Stimulated activated CD4-positive, alpha-beta T cell treated with anti-CD3 and anti-CD28 coated beads, Interleukin-1b, Interleukin-23, amount 100 ng/mL, for 48 hours (primary cell): ENCODE results near the gene SNX11.

Experiments used
- DNase-seq: peaks from one replicate; pipeline ENCODE4 v3.0.0-alpha.2; 2020

The SNX11 gene

GRCh38 chr17:48100591-48101011, 7.0 kb upstream of the SNX11 start:
- DNase-seq = no peak

- DNase-seq = peak; percentile 95
Observed at GRCh38 chr17:48101012-48101720, 6.4 kb upstream of the SNX11 start, which contains the start of gene CBX1. Gene CBX1 (minus strand): TSS chr17:48101478. CDS start chr17:48077004, 24,474 bp downstream.

- DNase-seq = no peak
Observed at GRCh38 chr17:48102043-48102750, 5.4 kb upstream of the SNX11 start.

GRCh38 chr17:48102798-48103715, 4.5 kb upstream of the SNX11 start:
- DNase-seq = peak; percentile 40

GRCh38 chr17:48104440-48104839, 3.1 kb upstream of the SNX11 start:
- DNase-seq = no peak

- DNase-seq = no peak
Observed at GRCh38 chr17:48106802-48107136, 797 bp upstream of the SNX11 start.

- DNase-seq = no peak
Observed at GRCh38 chr17:48110761-48111160, 3.2 kb downstream of the SNX11 start.

- DNase-seq = no peak
Observed at GRCh38 chr17:48111937-48112241, 4.3 kb downstream of the SNX11 start.

- DNase-seq = peak; percentile 35
Observed at GRCh38 chr17:48113201-48113676, 5.7 kb downstream of the SNX11 start.

- DNase-seq = no peak
Observed at GRCh38 chr17:48121923-48122664, 14.5 kb downstream of the SNX11 start.

- no peak for DNase-seq
Observed at GRCh38 chr17:48122665-48123045, 15.1 kb downstream of the SNX11 start.

- DNase-seq = no peak
Observed at GRCh38 chr17:48123111-48123510, 15.5 kb downstream of the SNX11 start.

GRCh38 chr17:48123776-48124388, 16.3 kb downstream of the SNX11 start:
- no peak for DNase-seq

- DNase-seq = no peak
Observed at GRCh38 chr17:48125829-48126531, 18.4 kb downstream of the SNX11 start.

GRCh38 chr17:48126532-48126850, 18.9 kb downstream of the SNX11 start:
- DNase-seq = no peak

GRCh38 chr17:48127371-48128051, 19.9 kb downstream of the SNX11 start:
- DNase-seq = no peak

GRCh38 chr17:48128400-48128799, 20.8 kb downstream of the SNX11 start:
- no peak for DNase-seq

- no peak for DNase-seq
Observed at GRCh38 chr17:48129981-48130380, 22.4 kb downstream of the SNX11 start.

- peak; percentile 35 for DNase-seq
Observed at GRCh38 chr17:48131216-48131824, 23.8 kb downstream of the SNX11 start.

- no peak for DNase-seq
Observed at GRCh38 chr17:48132385-48132784, 24.8 kb downstream of the SNX11 start.
